ENCODE data around the gene MID1. TPM values are rescaled to one million over a fixed set of nuclear protein-coding genes. Genes with fewer than 3 reads are reported as not detected.

The MID1 gene
- total RNA-seq, 1 donor from 2014 or later, result 13.9 TPM

- TF ChIP-seq CTCF (IDR thresholded peaks at IDR 0.05), result no peak
- no peak for DNase-seq (ENCODE audit: low spot score)
- Mint-ChIP-seq H3K4me3 (ENCODE audit: unreplicated experiment) (no peak overlapping the region), H3K9me3 (ENCODE audit: low read depth) (peaks cover 15% of the 10 kb centered on the region), H3K36me3 (ENCODE audit: low read depth) (peaks cover 7% of the 10 kb centered on the region), H3K27ac (ENCODE audit: unreplicated experiment) (no peak overlapping the region), H3K4me1 (ENCODE audit: low read depth) (peaks cover 30% of the 10 kb centered on the region), H3K27me3 (ENCODE audit: low read depth) (no peaks in the 10 kb centered on the region)
Measured at GRCh38 chrX:10453945-10454344, 166.4 kb downstream of the MID1 start.

- Mint-ChIP-seq H3K27ac (ENCODE audit: unreplicated experiment) (peak overlapping the region; percentile 62), H3K4me3 (ENCODE audit: unreplicated experiment) (no peak overlapping the region), H3K36me3 (ENCODE audit: low read depth) (peaks cover 8% of the 10 kb centered on the region), H3K9me3 (ENCODE audit: low read depth) (peaks cover 8% of the 10 kb centered on the region), H3K4me1 (ENCODE audit: low read depth) (peaks cover 33% of the 10 kb centered on the region), H3K27me3 (ENCODE audit: low read depth) (no peaks in the 10 kb centered on the region)
- no peak for TF ChIP-seq CTCF (IDR thresholded peaks at IDR 0.05)
- no peak for DNase-seq (ENCODE audit: low spot score)
Measured at GRCh38 chrX:10450959-10451355, 169.4 kb downstream of the MID1 start.

- no peak for DNase-seq (ENCODE audit: low spot score)
- Mint-ChIP-seq H3K36me3 (ENCODE audit: low read depth) (peaks cover 8% of the 10 kb centered on the region), H3K4me1 (ENCODE audit: low read depth) (peaks cover 33% of the 10 kb centered on the region), H3K27ac (ENCODE audit: unreplicated experiment) (peak overlapping the region; percentile 62), H3K27me3 (ENCODE audit: low read depth) (no peaks in the 10 kb centered on the region), H3K4me3 (ENCODE audit: unreplicated experiment) (no peak overlapping the region), H3K9me3 (ENCODE audit: low read depth) (peaks cover 9% of the 10 kb centered on the region)
- TF ChIP-seq CTCF (IDR thresholded peaks at IDR 0.05), result no peak
Measured at GRCh38 chrX:10450229-10450958, 170.0 kb downstream of the MID1 start.

- H3K9me3 Mint-ChIP-seq (ENCODE audit: low read depth), result peaks cover 8% of the 10 kb centered on the region
- no peaks in the 10 kb centered on the region for H3K27me3 Mint-ChIP-seq (ENCODE audit: low read depth)
- H3K4me3 Mint-ChIP-seq (ENCODE audit: unreplicated experiment), result no peak overlapping the region
- no peak overlapping the region for H3K27ac Mint-ChIP-seq (ENCODE audit: unreplicated experiment)
- peaks cover 3% of the 10 kb centered on the region for H3K36me3 Mint-ChIP-seq (ENCODE audit: low read depth)
- TF ChIP-seq CTCF (IDR thresholded peaks at IDR 0.05), result no peak
- H3K4me1 Mint-ChIP-seq (ENCODE audit: low read depth), result peaks cover 25% of the 10 kb centered on the region
- DNase-seq (ENCODE audit: low spot score), result no peak
Measured at GRCh38 chrX:10447564-10448214, 172.7 kb downstream of the MID1 start.

GRCh38 chrX:10444204-10444603 is 176.2 kb downstream of the MID1 start:
- TF ChIP-seq CTCF (IDR thresholded peaks at IDR 0.05), result peak; percentile 30
- Mint-ChIP-seq H3K4me1 (ENCODE audit: low read depth) (peaks cover 3% of the 10 kb centered on the region), H3K4me3 (ENCODE audit: unreplicated experiment) (no peak overlapping the region), H3K27me3 (ENCODE audit: low read depth) (no peaks in the 10 kb centered on the region), H3K27ac (ENCODE audit: unreplicated experiment) (no peak overlapping the region), H3K36me3 (ENCODE audit: low read depth) (peaks cover 3% of the 10 kb centered on the region), H3K9me3 (ENCODE audit: low read depth) (peaks cover 25% of the 10 kb centered on the region)
- no peak for DNase-seq (ENCODE audit: low spot score)

All from chondrocyte (in vitro differentiated cells).